VCaP (cell line): Measurements from ENCODE around the gene DMXL1.

Experiments
- H3K27ac ChIP-seq: fragments of 450-650 bp; 2 replicates; pipeline ENCODE4 v1.5.1; 2017
- CTCF ChIP-seq: fragments of 450-650 bp; conservative IDR thresholded peaks from 2 replicates; pipeline ENCODE4 v1.5.1; 2017; ENCODE audit warnings: mild to moderate bottlenecking, moderate library complexity

DMXL1 gene

GRCh38 chr5:119079318-119079921 is 8.5 kb downstream of the DMXL1 start:
- TF ChIP-seq CTCF: no peak
- no peak overlapping the region for H3K27ac ChIP-seq

DNA sequence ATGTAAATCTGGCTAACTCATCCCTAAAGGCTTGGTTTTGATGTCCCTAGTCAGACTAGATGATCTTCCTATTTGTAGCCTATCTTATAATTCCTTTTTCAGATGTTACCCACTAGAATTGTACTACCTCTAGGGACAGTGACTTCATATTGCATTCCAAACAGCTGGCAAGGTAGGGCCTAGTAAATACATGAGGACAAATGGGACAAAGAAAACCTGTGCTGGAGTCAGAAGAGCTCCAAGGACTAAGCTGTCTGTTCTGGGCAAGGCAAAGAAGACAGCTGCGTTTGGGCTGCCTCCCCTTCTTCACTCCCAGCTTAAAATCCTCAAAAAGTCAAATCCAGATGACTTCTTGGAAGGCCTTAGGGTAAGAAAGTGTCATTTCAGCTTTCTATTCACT is 10.0 kb downstream of the DMXL1 start:
- no peak for TF ChIP-seq CTCF

DNA sequence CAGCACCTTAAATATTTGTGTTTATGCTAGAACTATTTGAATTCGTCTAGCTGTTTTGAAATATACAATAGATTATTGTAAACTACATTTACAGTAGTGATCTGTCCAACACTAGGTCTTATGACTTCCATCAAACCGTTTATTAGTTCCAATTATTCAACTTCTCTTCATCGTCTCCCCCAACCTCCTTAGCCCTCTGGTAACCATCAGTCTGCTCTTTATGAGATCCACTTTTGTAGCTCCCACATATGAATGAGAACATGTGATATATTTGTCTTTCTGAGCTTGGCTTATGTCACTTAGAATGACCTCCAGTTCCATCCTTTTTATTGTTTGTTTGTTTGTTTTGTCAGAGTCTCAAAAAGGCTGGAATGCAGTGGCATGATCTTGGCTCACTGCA is 11.8 kb downstream of the DMXL1 start:
- H3K27ac ChIP-seq: no peak overlapping the region

More for the DNA sequence above, 10.0 kb downstream of the DMXL1 start:
- H3K27ac ChIP-seq: peak overlapping the region; percentile 17; the same call in 1 of the 2 replicates

DNA sequence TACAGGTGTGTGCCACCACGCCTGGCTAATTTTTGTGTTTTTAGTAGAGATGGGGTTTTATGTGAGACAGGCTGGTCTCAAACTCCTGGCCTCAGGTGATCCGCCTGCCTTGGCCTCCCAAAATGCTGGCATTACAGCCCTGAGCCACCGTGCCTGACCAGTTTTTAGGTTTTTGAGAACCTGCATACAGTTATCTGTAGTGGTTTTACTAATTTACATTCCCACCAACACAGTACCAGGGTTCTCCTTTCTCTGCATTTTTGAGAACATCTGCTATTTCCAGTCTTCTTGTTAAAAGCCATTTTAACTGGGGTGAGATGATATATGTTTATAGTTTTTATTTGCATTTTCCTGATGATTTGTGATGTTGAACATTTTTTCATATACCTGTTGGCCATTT is 12.8 kb downstream of the DMXL1 start:
- no peak overlapping the region for H3K27ac ChIP-seq
- no peak for TF ChIP-seq CTCF

More for the DNA sequence above, 11.8 kb downstream of the DMXL1 start:
- TF ChIP-seq CTCF: no peak

GRCh38 chr5:119088438-119088837 is 17.6 kb downstream of the DMXL1 start:
- H3K27ac ChIP-seq: peak overlapping the region; percentile 94
- TF ChIP-seq CTCF: no peak

GRCh38 chr5:119095611-119096010 is 24.7 kb downstream of the DMXL1 start:
- no peak for TF ChIP-seq CTCF
- no peak overlapping the region for H3K27ac ChIP-seq

DNA sequence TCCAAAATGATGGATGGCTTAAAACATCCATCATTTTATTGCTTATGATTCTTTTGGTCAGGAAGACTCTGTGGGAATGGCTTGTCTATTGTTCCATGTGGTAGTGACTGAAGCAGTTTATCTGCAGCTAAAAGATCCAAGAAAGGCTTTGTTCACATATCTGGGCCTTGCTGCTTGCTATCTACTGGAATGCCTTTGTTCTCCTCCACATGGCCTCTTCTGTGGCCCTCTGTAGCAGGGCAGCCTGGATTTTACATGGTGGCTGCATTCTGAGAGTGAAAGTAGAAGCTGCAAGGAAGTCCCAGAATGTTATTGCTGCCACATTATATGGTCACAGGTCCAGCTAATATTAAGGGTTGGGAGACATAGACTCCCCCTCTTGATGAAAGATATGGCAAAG is 35.1 kb downstream of the DMXL1 start:
- H3K27ac ChIP-seq: no peak overlapping the region
- no peak for TF ChIP-seq CTCF
